Measurements from ENCODE around the gene C17orf78.
A peak's percentile ranks its signal among the peaks of the same experiment; 100 is the strongest.

The C17orf78 gene

GRCh38 chr17:37406635-37407461 lies 31.1 kb downstream of the C17orf78 start, which contains the start of the genes ACACA and TADA2A (continued):
- TF ChIP-seq ZNF18 (tag by site-specific recombination; IDR thresholded peaks at IDR 0.05) (no peak), ZNF660 (tag by site-specific recombination; IDR thresholded peaks at IDR 0.05) (peak; percentile 85), HOXC10 (CRISPR knock-in tag; IDR thresholded peaks at IDR 0.05) (no peak), ZFP37 (tag by site-specific recombination; IDR thresholded peaks at IDR 0.05) (no peak), PBX3 (CRISPR knock-in tag; IDR thresholded peaks at IDR 0.05) (no peak; the same call in 1 of the 2 replicates), ZNF558 (tag by site-specific recombination; IDR thresholded peaks at IDR 0.05) (no peak), ZSCAN30 (tag by site-specific recombination; IDR thresholded peaks at IDR 0.05) (0 out of 2 replicates have a peak, but pooled peaks have one; percentile 39), BCL11B (tag by site-specific recombination; IDR thresholded peaks at IDR 0.05; ENCODE audit: low read depth) (no peak), ZNF175 (tag by site-specific recombination; IDR thresholded peaks at IDR 0.05) (no peak), RBAK (tag by site-specific recombination; IDR thresholded peaks at IDR 0.05) (no peak), OSR2 (tag by site-specific recombination; IDR thresholded peaks at IDR 0.05) (no peak), ZNF169 (tag by site-specific recombination; IDR thresholded peaks at IDR 0.05) (no peak), SCRT1 (tag by site-specific recombination; IDR thresholded peaks at IDR 0.05; ENCODE audit: borderline replicate concordance) (no peak), ZNF48 (tag by site-specific recombination; IDR thresholded peaks at IDR 0.05) (no peak), SCRT2 (tag by site-specific recombination; IDR thresholded peaks at IDR 0.05) (no peak), KLF9 (tag by site-specific recombination; IDR thresholded peaks at IDR 0.05; ENCODE audit: low read depth) (peak; percentile 48; the same call in 1 of the 2 replicates), KLF7 (tag by site-specific recombination; IDR thresholded peaks at IDR 0.05; ENCODE audit: borderline replicate concordance) (peak; percentile 13; the same call in 1 of the 2 replicates), ZFP69B (tag by site-specific recombination; IDR thresholded peaks at IDR 0.05) (peak; percentile 57; the same call in 1 of the 2 replicates), EGR2 (tag by site-specific recombination; IDR thresholded peaks at IDR 0.05; ENCODE audit: low read depth) (no peak), REPIN1 (tag by site-specific recombination; IDR thresholded peaks at IDR 0.05; ENCODE audit: low read depth) (no peak), ZNF416 (tag by site-specific recombination; IDR thresholded peaks at IDR 0.05) (no peak), PATZ1 (tag by site-specific recombination; IDR thresholded peaks at IDR 0.05) (peak; percentile 8), ZNF302 (tag by site-specific recombination; IDR thresholded peaks at IDR 0.05; ENCODE audit: low read depth) (no peak), ZNF621 (tag by site-specific recombination; IDR thresholded peaks at IDR 0.05) (no peak), ZNF664 (tag by site-specific recombination; IDR thresholded peaks at IDR 0.05) (no peak), ZNF654 (tag by site-specific recombination; IDR thresholded peaks at IDR 0.05; ENCODE audit: low read depth) (no peak), ZNF704 (tag by site-specific recombination; IDR thresholded peaks at IDR 0.05) (no peak), ZSCAN23 (tag by site-specific recombination; IDR thresholded peaks at IDR 0.05) (0 out of 2 replicates have a peak, but pooled peaks have one; percentile 17), ZNF274 (IDR thresholded peaks at IDR 0.05; ENCODE audit: low read length) (no peak), ZNF274 (tag by site-specific recombination; IDR thresholded peaks at IDR 0.05; ENCODE audit: borderline replicate concordance) (no peak)
- TF ChIP-seq, protein P1, sequence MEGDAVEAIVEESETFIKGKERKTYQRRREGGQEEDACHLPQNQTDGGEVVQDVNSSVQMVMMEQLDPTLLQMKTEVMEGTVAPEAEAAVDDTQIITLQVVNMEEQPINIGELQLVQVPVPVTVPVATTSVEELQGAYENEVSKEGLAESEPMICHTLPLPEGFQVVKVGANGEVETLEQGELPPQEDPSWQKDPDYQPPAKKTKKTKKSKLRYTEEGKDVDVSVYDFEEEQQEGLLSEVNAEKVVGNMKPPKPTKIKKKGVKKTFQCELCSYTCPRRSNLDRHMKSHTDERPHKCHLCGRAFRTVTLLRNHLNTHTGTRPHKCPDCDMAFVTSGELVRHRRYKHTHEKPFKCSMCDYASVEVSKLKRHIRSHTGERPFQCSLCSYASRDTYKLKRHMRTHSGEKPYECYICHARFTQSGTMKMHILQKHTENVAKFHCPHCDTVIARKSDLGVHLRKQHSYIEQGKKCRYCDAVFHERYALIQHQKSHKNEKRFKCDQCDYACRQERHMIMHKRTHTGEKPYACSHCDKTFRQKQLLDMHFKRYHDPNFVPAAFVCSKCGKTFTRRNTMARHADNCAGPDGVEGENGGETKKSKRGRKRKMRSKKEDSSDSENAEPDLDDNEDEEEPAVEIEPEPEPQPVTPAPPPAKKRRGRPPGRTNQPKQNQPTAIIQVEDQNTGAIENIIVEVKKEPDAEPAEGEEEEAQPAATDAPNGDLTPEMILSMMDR (tag by site-specific recombination; IDR thresholded peaks at IDR 0.05), result 0 out of 2 replicates have a peak, but pooled peaks have one; percentile 23
